A549 (cell line): ENCODE measurements around the gene OR6B1. TPM values are rescaled to one million over a fixed set of nuclear protein-coding genes. Genes with fewer than 3 reads are reported as not detected.

Experiments used
- ATAC-seq, 2 experiments: fragments of 200-7000 bp in 1 of 2; fragments of >200 bp in 1 of 2; cut with Nextera tagmentation in 1 of 2; cut with Tn5 transposase in 1 of 2; 3 replicates each; pipeline versions ENCODE4 v1.8.0 to v1.9.1; 2018 to 2020; ENCODE audit warnings: mild to moderate bottlenecking in 1 of 2, moderate library complexity in 1 of 2
- CTCF ChIA-PET: fragments of 300-600 bp; sonication (Branson Sonifier 250); formaldehyde crosslinking; extraction: SDS; loops from one replicate; lab custom pipeline; 2021; ENCODE audit warnings: antibody characterized with exemption, inconsistent platforms; lab: Yijun Ruan, JAX
- POLR2A ChIA-PET: fragments of 350-600 bp; formaldehyde crosslinking; extraction: SDS; loops from one replicate; lab custom pipeline; 2021; ENCODE audit warnings: antibody characterized with exemption, inconsistent platforms; lab: Yijun Ruan, JAX
- DNase-seq, 2 experiments: peaks; one replicate each; pipeline versions ENCODE4 v3.0.0 to v3.0.0-alpha.2; 2011 to 2016; ENCODE audit warnings: low read depth in 1 of 2, low spot score in 1 of 2
- FAIRE-seq: peaks from 2 replicates; lab custom pipeline; 2011; peaks lifted over from hg19 to GRCh38; lab: Jason Lieb, UNC
- H3K27ac ChIP-seq, 2 experiments: fragments of >200 bp; sonication (Bioruptor Twin); formaldehyde crosslinking; 3 replicates each; pipeline ENCODE4 v1.5.1; 2016 to 2017
- H3K4me1 ChIP-seq: fragments of >200 bp; sonication (Bioruptor Twin); formaldehyde crosslinking; 3 replicates; pipeline ENCODE4 v1.6.1; 2016
- H3K4me2 ChIP-seq: fragments of >200 bp; sonication (Bioruptor Twin); formaldehyde crosslinking; 3 replicates; pipeline ENCODE4 v1.6.1; 2016
- H3K4me3 ChIP-seq: fragments of >200 bp; sonication (Bioruptor Twin); formaldehyde crosslinking; 3 replicates; pipeline ENCODE4 v1.5.1; 2016
- H3K9me3 ChIP-seq: fragments of >200 bp; sonication (Bioruptor Twin); formaldehyde crosslinking; 3 replicates; pipeline ENCODE4 v1.6.1; 2016
- CEBPB ChIP-seq, 2 experiments: fragments of >200 bp in 1 of 2; sonication (Bioruptor Twin) in 1 of 2; formaldehyde crosslinking in 1 of 2; IDR thresholded peaks; 2 replicates each; pipeline ENCODE4 v1.6.1; 2012 to 2016
- CTCF ChIP-seq: fragments of >200 bp; sonication (Bioruptor Twin); formaldehyde crosslinking; IDR thresholded peaks from 3 replicates; pipeline ENCODE4 v1.5.1; 2016
- EHF ChIP-seq: fragments of 250-450 bp; sonication (Bioruptor Pico); IDR thresholded peaks from 2 replicates; pipeline ENCODE4 v1.5.0; 2020; ENCODE audit warnings: mild to moderate bottlenecking
- ESRRA ChIP-seq: fragments of 150-350 bp; IDR thresholded peaks from 2 replicates; pipeline ENCODE4 v1.6.1; 2014; ENCODE audit warnings: mild to moderate bottlenecking, low read length, borderline replicate concordance
- FOSB ChIP-seq: fragments of 250-450 bp; sonication (Bioruptor Pico); IDR thresholded peaks from 2 replicates; pipeline ENCODE4 v1.5.0; 2020; ENCODE audit warnings: mild to moderate bottlenecking, moderate library complexity
- FOSL2 ChIP-seq, 2 experiments: fragments of 450-650 bp in 1 of 2; fragments of >200 bp in 1 of 2; sonication (Bioruptor Twin) in 1 of 2; formaldehyde crosslinking; IDR thresholded peaks; 2 replicates each; pipeline versions ENCODE4 v1.5.0 to v1.6.1; 2016 to 2020; ENCODE audit warnings: mild to moderate bottlenecking in 1 of 2, moderate library complexity in 1 of 2
- GATA3 ChIP-seq: IDR thresholded peaks from 2 replicates; pipeline ENCODE4 v1.6.1; 2012; ENCODE audit warnings: borderline replicate concordance
- HES2 ChIP-seq: fragments of >200 bp; sonication (Bioruptor Twin); formaldehyde crosslinking; IDR thresholded peaks from 2 replicates; pipeline ENCODE4 v1.6.1; 2016
- HEYL ChIP-seq: fragments of 250-450 bp; sonication (Bioruptor Pico); IDR thresholded peaks from 2 replicates; pipeline ENCODE4 v1.8.0; 2021; ENCODE audit warnings: mild to moderate bottlenecking, moderate library complexity
- JUN ChIP-seq, 2 experiments: fragments of >200 bp; sonication (Bioruptor Twin); formaldehyde crosslinking; IDR thresholded peaks; 2 replicates in 1 of 2; 3 replicates in 1 of 2; pipeline ENCODE4 v1.6.1; 2016 to 2017
- JUNB ChIP-seq: fragments of >200 bp; sonication (Bioruptor Twin); formaldehyde crosslinking; IDR thresholded peaks from 2 replicates; pipeline ENCODE4 v1.6.1; 2016
- MAX ChIP-seq: IDR thresholded peaks from 2 replicates; pipeline ENCODE4 v1.6.1; 2012
- MAZ ChIP-seq: fragments of 150-350 bp; IDR thresholded peaks from 2 replicates; pipeline ENCODE4 v1.6.1; 2014; ENCODE audit warnings: antibody characterized with exemption, low read depth, low read length, borderline replicate concordance
- POLR2AphosphoS2 ChIP-seq: conservative IDR thresholded peaks from 2 replicates; pipeline ENCODE4 v1.6.1; 2012; ENCODE audit warnings: low read length, improper control_type of control experiment, inconsistent platforms
- RAD21 ChIP-seq, 2 experiments: fragments of >200 bp in 1 of 2; sonication (Bioruptor Twin) in 1 of 2; formaldehyde crosslinking in 1 of 2; IDR thresholded peaks in 1 of 2; conservative IDR thresholded peaks in 1 of 2; 2 replicates in 1 of 2; 3 replicates in 1 of 2; pipeline ENCODE4 v1.6.1; 2012 to 2018; ENCODE audit warnings: inconsistent platforms in 1 of 2
- RCOR1 ChIP-seq: fragments of 150-350 bp; IDR thresholded peaks from 2 replicates; pipeline ENCODE4 v1.6.1; 2014; ENCODE audit warnings: antibody characterized with exemption, low read length, low read depth
- SMC3 ChIP-seq: fragments of >200 bp; sonication (Bioruptor Twin); formaldehyde crosslinking; IDR thresholded peaks from 3 replicates; pipeline ENCODE4 v1.6.1; 2018; ENCODE audit warnings: inconsistent platforms
- ZFP36 ChIP-seq: fragments of 450-650 bp; IDR thresholded peaks from 2 replicates; pipeline ENCODE4 v1.6.1; 2014; ENCODE audit warnings: borderline replicate concordance; ENCODE audit not compliant: partially characterized antibody
- ZNF302 ChIP-seq: fragments of 250-450 bp; sonication (Bioruptor Pico); IDR thresholded peaks from 2 replicates; pipeline ENCODE4 v1.9.0; 2021; ENCODE audit warnings: inconsistent platforms, mild to moderate bottlenecking, moderate library complexity
- WGBS: methylation state at CpG from one replicate; pipeline ENCODE4 v1.1.6; 2017; ENCODE audit errors: missing lambda C conversion rate; 5-methylcytosine and 5-hydroxymethylcytosine counted together
- polyA plus RNA-seq, 4 experiments: library from polyadenylated mRNA; depleted of rRNA in 3 of 4; stranded (reverse); fragments of >200 nt; fragmentation: RNase III in 1 of 4; extraction: RNeasy Plus Mini Kit Qiagen cat#74134 plus additional on column Dnase treatment in 1 of 4; gene quantifications; 2 replicates in 3 of 4; 3 replicates in 1 of 4; pipeline ENCODE4 v1.2.3, GENCODE V29; 2011 to 2017
- TF ChIP-seq, protein P1 (sequence below): fragments of 150-350 bp; IDR thresholded peaks from 2 replicates; pipeline ENCODE4 v1.6.1; 2014; ENCODE audit warnings: low read depth, mild to moderate bottlenecking, low read length
- TF ChIP-seq, protein P2 (sequence below): fragments of >200 bp; sonication (Bioruptor Twin); formaldehyde crosslinking; IDR thresholded peaks from 3 replicates; pipeline ENCODE4 v1.6.1; 2016

Gene OR6B1
- polyA plus RNA-seq, 2 of the 4 experiments (the other 2 are of a cell fraction): not detected

GRCh38 chr7:144011458-144012230 lies 11.5 kb downstream of the OR6B1 start:
- 24% methylated on average over 5 of the region's 5 CpGs for WGBS
- no peak for FAIRE-seq
- CTCF ChIA-PET: interaction anchor here (0.6 to 3.5 kb wide), 14 partner anchors 10 to 112 kb away, joined by 3 to 17 read pairs (median 4); partner anchors contain the start of genes OR2F2 and TCAF1

GRCh38 chr7:144018065-144018464 lies 17.9 kb downstream of the OR6B1 start:
- TF ChIP-seq HEYL (CRISPR knock-in tag) (no peak), JUN (IDR thresholded peaks at IDR 0.05) (no peak), MAX (no peak), RCOR1 (no peak), MAZ (no peak)
- DNase-seq: no peak
- Histone ChIP-seq H3K27ac (no peak overlapping the region), H3K4me3 (no peak overlapping the region), H3K9me3 (no peaks in the 10 kb centered on the region), H3K4me1 (peaks cover 13% of the 10 kb centered on the region; the same call in 2 of the 3 replicates), H3K4me2 (no peak overlapping the region)
- ChIA-PET POLR2A (no interaction called here), CTCF (interaction anchor here (1.4 kb wide), 1 partner anchor 11 kb away, joined by 4 read pairs; no protein-coding TSS in a partner anchor)
- no peak for ATAC-seq
- no peak for FAIRE-seq
- whole genome bisulfite sequencing: 52% methylated on average over 4 of the region's 4 CpGs

More at GRCh38 chr7:144011458-144012230, 11.5 kb downstream of the OR6B1 start:
- DNase-seq (peak; percentile 2 to 49), ATAC-seq (peak; percentile 56 to 87; a peak in 5 of 6 replicates)
- Histone ChIP-seq H3K4me3 (no peak overlapping the region), H3K27ac (no peak overlapping the region), H3K9me3 (peaks cover 22% of the 10 kb centered on the region; the same call in 2 of the 3 replicates), H3K4me1 (no peaks in the 10 kb centered on the region), H3K4me2 (no peak overlapping the region)
- TF ChIP-seq SMC3: peak; percentile 64
- 0 out of 2 replicates have a peak, but pooled peaks have one; percentile 3 for TF ChIP-seq FOSL2 (IDR thresholded peaks at IDR 0.05)
- TF ChIP-seq FOSL2 (CRISPR knock-in tag; IDR thresholded peaks at IDR 0.05): no peak
- TF ChIP-seq RCOR1: no peak
- TF ChIP-seq, protein P1, sequence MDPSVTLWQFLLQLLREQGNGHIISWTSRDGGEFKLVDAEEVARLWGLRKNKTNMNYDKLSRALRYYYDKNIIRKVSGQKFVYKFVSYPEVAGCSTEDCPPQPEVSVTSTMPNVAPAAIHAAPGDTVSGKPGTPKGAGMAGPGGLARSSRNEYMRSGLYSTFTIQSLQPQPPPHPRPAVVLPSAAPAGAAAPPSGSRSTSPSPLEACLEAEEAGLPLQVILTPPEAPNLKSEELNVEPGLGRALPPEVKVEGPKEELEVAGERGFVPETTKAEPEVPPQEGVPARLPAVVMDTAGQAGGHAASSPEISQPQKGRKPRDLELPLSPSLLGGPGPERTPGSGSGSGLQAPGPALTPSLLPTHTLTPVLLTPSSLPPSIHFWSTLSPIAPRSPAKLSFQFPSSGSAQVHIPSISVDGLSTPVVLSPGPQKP: no peak
- TF ChIP-seq, protein P2, sequence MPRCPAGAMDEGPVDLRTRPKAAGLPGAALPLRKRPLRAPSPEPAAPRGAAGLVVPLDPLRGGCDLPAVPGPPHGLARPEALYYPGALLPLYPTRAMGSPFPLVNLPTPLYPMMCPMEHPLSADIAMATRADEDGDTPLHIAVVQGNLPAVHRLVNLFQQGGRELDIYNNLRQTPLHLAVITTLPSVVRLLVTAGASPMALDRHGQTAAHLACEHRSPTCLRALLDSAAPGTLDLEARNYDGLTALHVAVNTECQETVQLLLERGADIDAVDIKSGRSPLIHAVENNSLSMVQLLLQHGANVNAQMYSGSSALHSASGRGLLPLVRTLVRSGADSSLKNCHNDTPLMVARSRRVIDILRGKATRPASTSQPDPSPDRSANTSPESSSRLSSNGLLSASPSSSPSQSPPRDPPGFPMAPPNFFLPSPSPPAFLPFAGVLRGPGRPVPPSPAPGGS: no peak
- peak; percentile 73 to 75 for TF ChIP-seq RAD21 (conservative IDR thresholded peaks at IDR 0.05 in 1 of 2, IDR thresholded peaks at IDR 0.05 in 1 of 2)
- peak; percentile 54 for TF ChIP-seq CTCF
- no peak for TF ChIP-seq MAZ
- TF ChIP-seq ZNF302: no peak
- POLR2A ChIA-PET: interaction anchor here (2.3 kb wide), 1 partner anchor 110 kb away, joined by 9 read pairs; the partner anchor contains the start of gene TCAF1

DNA sequence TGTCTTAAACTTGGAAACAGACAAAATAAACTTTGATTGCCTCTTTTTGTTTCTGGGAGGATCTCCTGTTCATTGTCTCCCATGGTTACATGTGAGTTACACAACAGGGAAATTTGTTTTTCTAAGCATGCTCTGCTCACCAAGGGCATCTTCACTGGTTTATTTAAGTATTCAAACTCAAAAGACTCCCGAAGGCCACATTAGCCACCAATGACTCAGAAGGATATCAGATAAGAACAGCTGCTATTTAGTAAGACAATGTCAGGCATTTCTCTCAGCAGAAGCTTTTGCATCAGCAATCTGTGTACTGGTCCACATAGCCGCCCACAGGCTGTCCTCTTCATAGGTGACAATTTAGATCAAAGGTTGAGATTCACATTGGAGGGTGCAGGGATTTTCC lies 19.3 kb downstream of the OR6B1 start:
- H3K27ac ChIP-seq: no peak overlapping the region
- DNase-seq (peak in 1 of 2 experiments; percentile 59), FAIRE-seq (no peak), ATAC-seq (peak; percentile 76 to 85)
- TF ChIP-seq FOSL2 (IDR thresholded peaks at IDR 0.05) (no peak), FOSL2 (CRISPR knock-in tag; IDR thresholded peaks at IDR 0.05) (peak; percentile 36), JUNB (peak; percentile 27; the same call in 1 of the 2 replicates), ESRRA (no peak), EHF (CRISPR knock-in tag) (no peak), FOSB (CRISPR knock-in tag) (no peak), CEBPB (IDR thresholded peaks at IDR 0.05) (peak; percentile 36; a peak in 1 of 4 replicates), POLR2AphosphoS2 (no peak), GATA3 (peak; percentile 56; the same call in 1 of the 2 replicates), ZFP36 (no peak), HES2 (no peak)
- TF ChIP-seq, protein P2: no peak
- no peaks in the 10 kb centered on the region for H3K9me3 ChIP-seq
- peaks cover 13% of the 10 kb centered on the region; the same call in 2 of the 3 replicates for H3K4me1 ChIP-seq
- ChIA-PET CTCF (interaction anchor here (0.6 to 1.7 kb wide), 3 partner anchors 12 to 120 kb away, joined by 3 to 4 read pairs (median 4); no protein-coding TSS in a partner anchor), POLR2A (interaction anchor here (0.7 to 0.9 kb wide), 2 partner anchors 117 to 118 kb away, joined by 4 to 6 read pairs; partner anchors contain the start of gene TCAF1)
- H3K4me2 ChIP-seq: peak overlapping the region; percentile 39
- 14% methylated on average over 2 of the region's 2 CpGs for WGBS
- no peak overlapping the region for H3K4me3 ChIP-seq
